HG03108 (cell line): Measurements from ENCODE around the gene TXNRD1.
"Not testable (repeated sequence)": the region's sequence is repeated elsewhere in the genome, so short reads cannot be mapped to it uniquely, and the experiment has no call there.

ENCODE experiments used
- ATAC-seq: cut with Tn5 transposase; IDR thresholded peaks from one replicate; pipeline ENCODE4 v1.9.1; 2021; ENCODE audit warnings: moderate library complexity; ENCODE audit not compliant: unreplicated experiment

TXNRD1 gene

DNA sequence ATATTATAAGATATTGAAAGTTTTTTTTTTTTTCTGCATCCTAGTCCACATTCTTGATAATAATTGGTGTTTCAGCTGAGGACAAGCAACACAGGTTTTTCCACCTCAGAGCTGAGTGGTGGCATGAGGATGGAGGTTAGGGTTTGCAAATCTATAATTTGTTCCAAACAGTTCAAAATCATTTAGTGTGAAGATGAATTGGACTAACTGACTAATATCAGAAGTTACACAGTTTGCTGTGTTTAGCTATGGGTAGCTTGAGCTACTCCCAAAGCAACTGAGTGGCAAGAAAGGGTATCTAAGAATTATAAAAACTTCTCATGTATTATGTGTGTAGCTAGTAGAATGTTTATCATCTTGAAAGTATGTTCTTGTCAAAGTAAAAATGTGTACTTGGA is 105.0 kb downstream of the TXNRD1 start:
- ATAC-seq: no peak

DNA sequence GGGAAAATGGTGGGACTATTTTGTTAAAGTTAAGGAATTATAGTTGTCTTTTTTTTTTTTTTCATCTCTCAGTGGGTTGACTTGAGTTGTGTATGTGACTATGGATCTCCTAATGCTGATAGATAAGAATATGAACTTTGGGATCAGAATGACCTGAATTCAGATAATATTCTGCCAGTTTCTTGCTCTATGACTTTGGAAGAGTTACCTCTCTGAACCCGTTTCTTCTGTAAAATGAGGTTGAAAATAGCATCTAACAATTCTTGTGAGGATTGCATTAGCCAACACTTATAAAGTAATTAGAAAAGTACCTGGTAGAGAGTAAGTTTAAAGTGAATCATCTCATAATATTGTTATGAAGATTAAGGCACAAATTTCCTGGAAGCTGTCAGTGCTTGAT is 106.4 kb downstream of the TXNRD1 start:
- no peak for ATAC-seq

DNA sequence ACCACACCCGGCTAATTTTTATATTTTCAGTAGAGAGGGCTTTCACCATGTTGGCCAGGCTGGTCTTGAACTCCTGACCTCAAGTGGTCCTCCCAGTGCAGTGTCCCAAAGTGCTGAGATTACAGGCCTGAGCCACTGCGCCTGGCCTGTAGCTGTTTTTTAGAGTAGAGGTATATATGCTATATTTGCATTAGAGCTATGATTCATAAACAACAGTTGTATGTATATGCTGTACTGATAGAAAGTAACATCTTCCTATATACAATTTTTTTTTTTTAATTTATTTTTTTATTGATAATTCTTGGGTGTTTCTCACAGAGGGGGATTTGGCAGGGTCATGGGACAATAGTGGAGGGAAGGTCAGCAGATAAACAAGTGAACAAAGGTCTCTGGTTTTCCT is 107.0 kb downstream of the TXNRD1 start:
- ATAC-seq: not testable (repeated sequence)

- ATAC-seq: no peak
Measured at GRCh38 chr12:104323899-104324298, 108.3 kb downstream of the TXNRD1 start.

GRCh38 chr12:104328278-104328677 is 112.7 kb downstream of the TXNRD1 start:
- not testable (repeated sequence) for ATAC-seq

DNA sequence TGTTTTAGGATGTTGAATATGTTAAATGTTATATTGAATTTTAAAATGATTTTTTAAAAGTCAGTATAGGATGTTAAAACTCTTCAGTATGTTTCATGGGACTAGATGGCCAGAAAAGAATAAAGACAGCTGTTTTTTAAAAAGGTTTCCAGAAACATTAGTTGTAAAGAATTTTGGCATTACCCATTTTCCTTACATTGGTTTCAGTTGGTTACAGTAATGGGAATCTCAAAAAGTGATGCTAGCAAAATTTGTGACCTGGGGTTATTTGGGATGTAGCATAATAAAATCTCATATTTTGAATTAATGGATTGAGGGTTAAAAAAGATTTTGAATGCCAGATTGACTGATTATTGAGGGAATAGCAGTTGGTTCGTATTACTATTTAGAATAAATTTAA is 113.2 kb downstream of the TXNRD1 start:
- ATAC-seq: no peak

DNA sequence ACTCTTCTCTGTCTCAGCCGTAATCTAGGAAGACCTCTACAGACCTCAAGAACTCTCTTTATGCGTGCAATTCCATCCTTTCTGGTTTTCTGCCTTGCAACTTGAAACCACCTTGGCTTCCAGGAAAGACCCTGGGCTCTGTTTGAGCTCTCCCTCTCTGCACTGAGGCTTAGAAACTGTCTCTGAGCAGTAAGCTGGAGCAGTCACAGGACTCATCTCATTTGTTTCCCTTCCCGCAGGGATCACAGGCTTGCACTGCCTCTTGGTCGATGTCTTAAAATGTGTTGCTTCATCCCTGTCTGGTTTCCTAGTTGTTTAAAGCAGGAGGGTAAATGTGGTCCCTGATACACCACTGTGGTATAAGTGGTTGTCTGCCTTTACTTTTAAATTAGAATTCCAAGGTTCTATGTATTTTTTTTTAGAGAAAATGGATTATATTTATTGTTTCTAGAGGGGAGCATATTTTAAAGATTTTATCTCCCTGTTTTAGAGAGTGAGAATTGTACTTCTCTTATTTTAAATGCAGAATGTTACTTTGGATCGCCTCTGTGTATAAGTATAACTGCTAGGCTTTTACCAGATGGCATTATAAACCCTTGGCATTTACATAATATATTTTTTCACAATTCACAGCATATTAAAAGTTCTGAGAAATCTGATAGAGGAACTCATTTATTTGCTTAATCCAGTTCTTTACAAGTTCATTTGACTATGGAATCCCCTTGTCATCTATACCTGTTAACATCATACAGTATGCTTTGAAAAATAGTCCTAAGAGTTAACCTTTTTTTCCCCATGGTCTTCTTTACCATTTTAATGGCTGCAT is 114.3 kb downstream of the TXNRD1 start:
- ATAC-seq: no peak

DNA sequence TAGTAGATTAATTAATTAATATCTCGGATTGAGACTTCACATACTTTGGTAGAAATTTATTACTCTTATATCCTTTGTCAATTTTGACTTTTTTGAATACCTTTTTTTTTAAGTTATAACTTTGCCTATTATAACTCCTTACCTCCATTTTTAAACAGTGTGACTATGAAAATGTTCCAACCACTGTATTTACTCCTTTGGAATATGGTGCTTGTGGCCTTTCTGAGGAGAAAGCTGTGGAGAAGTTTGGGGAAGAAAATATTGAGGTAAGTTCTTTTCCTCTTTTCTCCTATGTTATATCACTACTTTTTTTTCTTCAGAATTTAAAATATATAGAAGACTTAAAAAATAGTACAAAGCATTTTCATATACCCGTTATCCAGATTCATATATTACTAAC is 115.8 kb downstream of the TXNRD1 start:
- no peak for ATAC-seq

GRCh38 chr12:104332273-104332672 is 116.7 kb downstream of the TXNRD1 start:
- not testable (repeated sequence) for ATAC-seq

DNA sequence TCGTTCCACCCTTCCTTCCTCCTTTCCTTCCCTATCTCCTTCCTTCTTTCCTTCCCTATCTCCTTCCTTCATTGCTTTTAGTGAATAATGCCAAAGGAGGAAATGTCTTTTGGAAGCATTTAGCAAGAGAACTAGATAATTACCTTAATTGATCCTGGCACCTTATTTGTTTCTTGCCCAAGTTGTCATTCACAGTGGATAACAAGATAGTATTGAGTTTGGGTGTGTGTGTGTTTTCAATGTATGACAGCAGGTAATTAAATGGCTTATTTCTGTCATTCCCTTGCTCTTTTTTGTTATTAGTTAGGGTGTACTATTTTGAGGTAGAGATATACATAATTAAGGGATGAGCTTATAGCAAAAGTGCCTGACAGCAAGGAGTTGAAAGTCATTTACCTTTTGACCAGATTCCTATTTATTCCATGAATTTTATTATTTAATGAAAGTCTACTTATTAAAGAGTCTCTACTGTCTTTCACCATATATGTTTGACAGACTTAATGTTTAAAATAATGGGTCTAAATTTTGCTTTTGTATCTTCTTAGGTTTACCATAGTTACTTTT is 118.2 kb downstream of the TXNRD1 start:
- ATAC-seq: no peak

DNA sequence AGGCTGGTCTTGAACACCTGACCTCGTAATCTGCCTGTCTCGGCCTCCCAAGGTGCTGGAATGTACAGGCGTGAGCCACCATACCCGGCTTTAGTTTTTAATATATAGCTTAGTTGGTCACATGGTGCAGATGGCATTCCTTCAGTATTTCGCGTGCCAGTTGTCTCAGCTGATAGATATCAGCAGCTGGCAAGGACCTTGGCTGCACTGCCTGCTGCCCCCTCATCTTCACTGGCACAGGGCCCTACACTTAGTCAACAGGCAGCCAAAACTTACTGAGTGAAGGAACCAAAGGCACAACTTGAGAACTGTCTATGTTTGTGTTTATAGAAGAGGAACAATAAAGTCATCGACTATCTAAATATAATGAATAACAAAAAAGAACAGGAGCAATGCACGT is 119.0 kb downstream of the TXNRD1 start:
- no peak for ATAC-seq

GRCh38 chr12:104336115-104336514 is 120.5 kb downstream of the TXNRD1 start:
- no peak for ATAC-seq

DNA sequence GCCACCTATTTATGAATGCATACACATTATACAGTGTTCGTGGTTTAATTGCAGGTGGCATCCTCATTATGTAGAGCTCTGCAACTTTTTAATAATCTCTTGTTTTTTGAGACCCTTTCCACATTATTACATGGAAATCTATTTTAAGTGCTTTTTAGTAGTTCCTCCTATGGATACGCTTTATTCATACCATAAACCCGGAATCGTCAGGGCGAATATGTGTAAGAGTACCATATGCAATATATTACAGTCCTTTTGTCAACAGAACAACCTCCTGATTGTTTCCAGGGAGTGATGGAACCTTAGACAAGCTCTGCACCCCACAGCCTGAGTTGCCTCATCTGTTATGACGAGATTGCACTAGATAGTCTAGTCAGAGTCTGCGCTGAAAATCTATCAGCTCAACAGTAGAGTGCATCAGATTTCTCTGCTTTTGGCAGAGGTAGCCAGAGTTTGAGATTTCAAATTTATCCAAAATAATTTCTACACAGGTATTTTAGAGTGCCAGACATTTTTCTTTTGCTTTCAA is 121.5 kb downstream of the TXNRD1 start:
- ATAC-seq: no peak

DNA sequence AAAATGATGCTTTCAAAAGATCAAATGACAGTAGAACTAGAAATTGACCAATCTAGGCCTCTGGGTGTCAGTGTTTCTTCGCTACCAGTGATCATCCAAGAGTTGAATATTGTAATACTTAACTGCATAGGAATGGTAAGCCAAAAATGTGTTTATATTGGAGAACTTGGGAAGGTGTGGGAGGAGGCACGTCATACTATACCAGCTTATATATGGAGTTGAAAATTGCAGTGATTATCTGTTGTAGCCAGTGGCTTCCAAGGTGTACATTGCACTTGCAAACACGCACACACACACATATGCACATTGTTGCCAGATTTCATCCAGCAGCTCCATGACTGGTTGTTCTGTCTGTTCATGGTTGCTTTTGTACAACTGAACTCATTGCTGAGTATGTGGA is 124.1 kb downstream of the TXNRD1 start:
- ATAC-seq: no peak

GRCh38 chr12:104340177-104340576 is 124.6 kb downstream of the TXNRD1 start:
- ATAC-seq: no peak

DNA sequence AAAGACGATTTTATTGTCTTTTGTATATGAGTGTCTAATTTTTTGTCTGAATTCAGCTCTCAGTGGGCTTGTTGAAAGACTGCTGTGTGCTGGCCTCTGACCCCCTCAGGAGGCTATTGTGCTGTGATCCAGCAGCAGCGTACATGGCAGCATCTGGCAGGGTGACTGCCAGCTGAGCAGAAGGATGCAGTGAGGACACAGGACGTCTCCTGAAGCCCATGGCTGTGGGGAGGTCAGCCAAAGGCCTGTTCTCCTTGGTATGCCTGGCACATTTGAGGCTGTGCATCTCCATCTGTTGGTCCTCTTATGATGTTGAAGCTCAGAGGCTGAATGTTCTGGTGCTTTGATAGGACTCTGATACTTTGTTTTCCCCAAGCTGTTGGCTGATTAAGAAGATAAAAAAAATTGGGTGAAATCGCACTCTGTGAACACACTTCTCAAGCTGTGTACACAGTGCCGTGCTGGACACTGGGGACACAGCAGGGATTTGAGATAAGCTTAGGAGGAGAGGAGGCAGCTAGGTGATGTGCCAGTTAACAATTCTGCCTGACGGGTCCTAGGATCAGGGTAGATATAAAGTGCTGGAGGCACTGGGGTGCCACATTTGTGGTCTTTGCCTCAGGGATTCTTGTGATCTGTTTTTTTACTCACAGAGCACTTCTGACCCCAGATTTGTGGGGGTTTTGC is 125.5 kb downstream of the TXNRD1 start:
- no peak for ATAC-seq

- ATAC-seq: no peak
Measured at GRCh38 chr12:104342147-104342546, 126.6 kb downstream of the TXNRD1 start.

- no peak for ATAC-seq
Measured at GRCh38 chr12:104342635-104343249, 127.2 kb downstream of the TXNRD1 start.

DNA sequence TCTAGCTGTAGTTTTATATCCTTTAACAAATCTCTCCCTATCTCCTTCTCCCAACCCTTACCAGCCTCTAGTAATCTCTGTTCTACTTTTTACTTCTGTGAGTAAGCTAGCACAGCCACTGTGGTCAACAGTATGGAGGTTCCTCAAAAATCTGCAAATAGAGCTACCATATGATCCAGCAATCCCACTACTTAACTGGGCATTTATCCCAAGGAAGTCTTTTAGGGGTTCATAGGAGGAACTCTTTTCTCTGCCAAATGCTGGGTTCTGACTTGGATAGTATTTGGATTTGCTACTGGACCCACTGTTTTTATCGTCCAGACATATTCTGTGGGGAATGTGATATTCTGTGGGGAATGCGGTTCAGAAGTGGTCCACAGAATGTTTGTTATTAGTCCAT is 129.1 kb downstream of the TXNRD1 start:
- no peak for ATAC-seq

GRCh38 chr12:104345234-104346066 is 129.9 kb downstream of the TXNRD1 start:
- ATAC-seq: no peak
